Trophoblast cell (in vitro differentiated cells and primary cell): ENCODE measurements around the gene NTPCR.

Experiments used
- DNase-seq, 2 donors: peaks; one replicate each; pipeline ENCODE4 v3.0.0-alpha.2; 2016
- H2AFZ ChIP-seq: 2 replicates; pipeline ENCODE4 v1.6.1; 2013; ENCODE audit warnings: low read length, moderate library complexity, mild to moderate bottlenecking; ENCODE audit not compliant: insufficient read depth, poor library complexity
- H2AK5ac ChIP-seq: 2 replicates; pipeline ENCODE4 v1.6.1; 2013; ENCODE audit warnings: mild to moderate bottlenecking, low read length
- H2BK120ac ChIP-seq: 2 replicates; pipeline ENCODE4 v1.6.1; 2013; ENCODE audit warnings: low read length, mild to moderate bottlenecking, moderate library complexity; ENCODE audit not compliant: insufficient read depth, poor library complexity
- H2BK12ac ChIP-seq: 2 replicates; pipeline ENCODE4 v1.6.1; 2013; ENCODE audit warnings: mild to moderate bottlenecking, low read length, moderate library complexity
- H2BK5ac ChIP-seq: 2 replicates; pipeline ENCODE4 v1.6.1; 2013; ENCODE audit warnings: low read length, low read depth, moderate library complexity, mild to moderate bottlenecking; ENCODE audit not compliant: poor library complexity
- H3K14ac ChIP-seq: 2 replicates; pipeline ENCODE4 v1.6.1; 2013; ENCODE audit warnings: mild to moderate bottlenecking, low read length
- H3K18ac ChIP-seq: 2 replicates; pipeline ENCODE4 v1.6.1; 2013; ENCODE audit warnings: mild to moderate bottlenecking, low read length
- H3K23ac ChIP-seq: 2 replicates; pipeline ENCODE4 v1.6.1; 2013; ENCODE audit warnings: low read length
- H3K27ac ChIP-seq: 2 replicates; pipeline ENCODE4 v1.5.1; 2013; ENCODE audit warnings: low read depth, mild to moderate bottlenecking, inconsistent platforms, low read length, moderate library complexity
- H3K27me3 ChIP-seq: 2 replicates; pipeline ENCODE4 v1.6.1; 2013; ENCODE audit warnings: inconsistent platforms, mild to moderate bottlenecking, low read length, moderate library complexity; ENCODE audit not compliant: insufficient read depth
- H3K36me3 ChIP-seq, 2 experiments: 1 replicate in 1 of 2; 2 replicates in 1 of 2; pipeline ENCODE4 v1.6.1; 2013; ENCODE audit warnings: low read length in 2 of 2, mild to moderate bottlenecking in 2 of 2, moderate library complexity in 1 of 2; ENCODE audit not compliant: insufficient read depth in 2 of 2, control insufficient read depth in 1 of 2
- H3K4ac ChIP-seq: 2 replicates; pipeline ENCODE4 v1.6.1; 2013; ENCODE audit warnings: low read depth, mild to moderate bottlenecking, low read length, moderate library complexity
- H3K4me1 ChIP-seq, 2 experiments: 1 replicate in 1 of 2; 2 replicates in 1 of 2; pipeline ENCODE4 v1.6.1; 2013; ENCODE audit warnings: low read length in 2 of 2, mild to moderate bottlenecking in 2 of 2, moderate library complexity in 1 of 2; ENCODE audit not compliant: insufficient read depth in 2 of 2, control insufficient read depth in 1 of 2
- H3K4me2 ChIP-seq: 2 replicates; pipeline ENCODE4 v1.6.1; 2013; ENCODE audit warnings: inconsistent platforms, mild to moderate bottlenecking, low read length, moderate library complexity
- H3K4me3 ChIP-seq: 2 replicates; pipeline ENCODE4 v1.5.1; 2013; ENCODE audit warnings: mild to moderate bottlenecking, low read depth, low read length, inconsistent platforms
- H3K79me1 ChIP-seq: one replicate; pipeline ENCODE4 v1.6.1; 2013; ENCODE audit warnings: low read length
- H3K79me2 ChIP-seq: 2 replicates; pipeline ENCODE4 v1.6.1; 2013; ENCODE audit warnings: low read length, mild to moderate bottlenecking; ENCODE audit not compliant: control insufficient read depth, insufficient read depth, poor library complexity
- H3K9ac ChIP-seq: 2 replicates; pipeline ENCODE4 v1.6.1; 2013; ENCODE audit warnings: mild to moderate bottlenecking, low read length
- H3K9me3 ChIP-seq: 2 replicates; pipeline ENCODE4 v1.6.1; 2013; ENCODE audit warnings: low read depth, mild to moderate bottlenecking, control low read depth, inconsistent platforms, low read length; ENCODE audit not compliant: insufficient read depth
- H4K12ac ChIP-seq: 2 replicates; pipeline ENCODE4 v1.6.1; 2013; ENCODE audit warnings: low read depth, mild to moderate bottlenecking, low read length, moderate library complexity
- H4K8ac ChIP-seq: 2 replicates; pipeline ENCODE4 v1.6.1; 2013; ENCODE audit warnings: low read depth, mild to moderate bottlenecking, low read length, moderate library complexity
- H4K91ac ChIP-seq: one replicate; pipeline ENCODE4 v1.6.1; 2013; ENCODE audit warnings: low read depth, mild to moderate bottlenecking, low read length, moderate library complexity
- WGBS: extraction: QIAGEN DNeasy Blood & Tissue Kit; methylation state at CpG from one replicate; pipeline ENCODE4 v1.1.7; 2013; ENCODE audit warnings: missing lambda C conversion rate; ENCODE audit not compliant: insufficient read length, insufficient coverage; ENCODE audit errors: extremely low coverage; 5-methylcytosine and 5-hydroxymethylcytosine counted together

The NTPCR gene

GRCh38 chr1:232922485-232922884 is 27.9 kb upstream of the NTPCR start:
- Histone ChIP-seq H3K14ac (no peak overlapping the region), H3K23ac (no peak overlapping the region), H4K91ac (no peak overlapping the region), H2BK12ac (no peak overlapping the region), H3K4me1 (no peaks in the 10 kb centered on the region), H2AK5ac (no peak overlapping the region), H3K27ac (no peak overlapping the region), H3K36me3 (no peaks in the 10 kb centered on the region), H3K79me2 (no peaks in the 10 kb centered on the region), H4K8ac (no peak overlapping the region), H3K4me2 (no peak overlapping the region), H4K12ac (no peak overlapping the region), H3K27me3 (no peaks in the 10 kb centered on the region), H3K9ac (no peak overlapping the region), H2AFZ (no peak overlapping the region), H2BK120ac (no peak overlapping the region), H3K18ac (no peak overlapping the region), H3K4me3 (no peak overlapping the region), H3K79me1 (no peaks in the 10 kb centered on the region), H3K9me3 (peaks cover 4% of the 10 kb centered on the region), H3K4ac (no peak overlapping the region), H2BK5ac (no peak overlapping the region)
- no CpG with 5 or more reads among the region's 2 CpGs for WGBS
- DNase-seq, result no peak

GRCh38 chr1:232923739-232924386 is 26.5 kb upstream of the NTPCR start:
- WGBS, result no CpG with 5 or more reads among the region's 4 CpGs
- peaks cover 6% of the 10 kb centered on the region for H3K9me3 ChIP-seq
- no peaks in the 10 kb centered on the region for H3K79me1 ChIP-seq
- H3K79me2 ChIP-seq, result no peaks in the 10 kb centered on the region
- H3K4me1 ChIP-seq, result no peaks in the 10 kb centered on the region
- no peak overlapping the region for H3K23ac ChIP-seq
- no peak overlapping the region for H2AK5ac ChIP-seq
- H3K27ac ChIP-seq, result no peak overlapping the region
- no peak overlapping the region for H4K8ac ChIP-seq
- no peak overlapping the region for H3K18ac ChIP-seq
- no peaks in the 10 kb centered on the region for H3K27me3 ChIP-seq
- H3K4ac ChIP-seq, result no peak overlapping the region
- no peaks in the 10 kb centered on the region for H3K36me3 ChIP-seq
- no peak overlapping the region for H2BK120ac ChIP-seq
- no peak overlapping the region for H3K9ac ChIP-seq
- H3K4me3 ChIP-seq, result no peak overlapping the region
- no peak overlapping the region for H3K4me2 ChIP-seq
- no peak for DNase-seq
- no peak overlapping the region for H2AFZ ChIP-seq
- H4K12ac ChIP-seq, result no peak overlapping the region
- no peak overlapping the region for H2BK12ac ChIP-seq
- H4K91ac ChIP-seq, result no peak overlapping the region
- no peak overlapping the region for H3K14ac ChIP-seq
- no peak overlapping the region for H2BK5ac ChIP-seq

GRCh38 chr1:232924874-232925273 is 25.5 kb upstream of the NTPCR start:
- Histone ChIP-seq H4K12ac (no peak overlapping the region), H3K18ac (no peak overlapping the region), H3K4me1 (no peaks in the 10 kb centered on the region), H2AFZ (no peak overlapping the region), H2BK12ac (no peak overlapping the region), H3K79me1 (no peaks in the 10 kb centered on the region), H3K4me2 (no peak overlapping the region), H3K27ac (no peak overlapping the region), H3K4ac (no peak overlapping the region), H3K4me3 (no peak overlapping the region), H3K9me3 (peaks cover 6% of the 10 kb centered on the region), H4K8ac (no peak overlapping the region), H4K91ac (no peak overlapping the region), H3K27me3 (no peaks in the 10 kb centered on the region), H3K14ac (no peak overlapping the region), H3K79me2 (no peaks in the 10 kb centered on the region), H3K9ac (no peak overlapping the region), H2AK5ac (no peak overlapping the region), H2BK5ac (no peak overlapping the region), H3K36me3 (no peaks in the 10 kb centered on the region), H3K23ac (no peak overlapping the region), H2BK120ac (no peak overlapping the region)
- WGBS, result no CpG with 5 or more reads among the region's 3 CpGs
- DNase-seq, result no peak

GRCh38 chr1:232925421-232926220 is 24.8 kb upstream of the NTPCR start:
- H3K27me3 ChIP-seq, result no peaks in the 10 kb centered on the region
- H2AK5ac ChIP-seq, result no peak overlapping the region
- H3K4me3 ChIP-seq, result no peak overlapping the region
- no peak overlapping the region for H3K23ac ChIP-seq
- H2BK5ac ChIP-seq, result no peak overlapping the region
- H3K36me3 ChIP-seq, result no peaks in the 10 kb centered on the region
- H3K9me3 ChIP-seq, result peaks cover 6% of the 10 kb centered on the region
- WGBS, result no CpG with 5 or more reads among the region's 5 CpGs
- no peak overlapping the region for H4K12ac ChIP-seq
- H3K14ac ChIP-seq, result no peak overlapping the region
- no peak overlapping the region for H2BK120ac ChIP-seq
- H2AFZ ChIP-seq, result no peak overlapping the region
- no peak overlapping the region for H2BK12ac ChIP-seq
- H3K4me2 ChIP-seq, result no peak overlapping the region
- no peak overlapping the region for H3K27ac ChIP-seq
- H3K4ac ChIP-seq, result no peak overlapping the region
- H3K79me2 ChIP-seq, result no peaks in the 10 kb centered on the region
- DNase-seq, result no peak
- no peaks in the 10 kb centered on the region for H3K4me1 ChIP-seq
- H3K18ac ChIP-seq, result no peak overlapping the region
- no peak overlapping the region for H3K9ac ChIP-seq
- H3K79me1 ChIP-seq, result no peaks in the 10 kb centered on the region
- H4K8ac ChIP-seq, result no peak overlapping the region
- no peak overlapping the region for H4K91ac ChIP-seq
